Stimulated activated CD8-positive, alpha-beta memory T cell treated with anti-CD3 and anti-CD28 coated beads, Interleukin-15, amount 100 ng/mL, for 48 hours (primary cell): ENCODE measurements around the gene RASA4.
"Not testable (repeated sequence)": the region's sequence is repeated elsewhere in the genome, so short reads cannot be mapped to it uniquely, and the experiment has no call there.

Experiments used
- DNase-seq, 2 donors: peaks; one replicate each; pipeline ENCODE4 v3.0.0-alpha.2; 2020; ENCODE audit warnings: low read depth in 2 of 2

Gene RASA4

DNA sequence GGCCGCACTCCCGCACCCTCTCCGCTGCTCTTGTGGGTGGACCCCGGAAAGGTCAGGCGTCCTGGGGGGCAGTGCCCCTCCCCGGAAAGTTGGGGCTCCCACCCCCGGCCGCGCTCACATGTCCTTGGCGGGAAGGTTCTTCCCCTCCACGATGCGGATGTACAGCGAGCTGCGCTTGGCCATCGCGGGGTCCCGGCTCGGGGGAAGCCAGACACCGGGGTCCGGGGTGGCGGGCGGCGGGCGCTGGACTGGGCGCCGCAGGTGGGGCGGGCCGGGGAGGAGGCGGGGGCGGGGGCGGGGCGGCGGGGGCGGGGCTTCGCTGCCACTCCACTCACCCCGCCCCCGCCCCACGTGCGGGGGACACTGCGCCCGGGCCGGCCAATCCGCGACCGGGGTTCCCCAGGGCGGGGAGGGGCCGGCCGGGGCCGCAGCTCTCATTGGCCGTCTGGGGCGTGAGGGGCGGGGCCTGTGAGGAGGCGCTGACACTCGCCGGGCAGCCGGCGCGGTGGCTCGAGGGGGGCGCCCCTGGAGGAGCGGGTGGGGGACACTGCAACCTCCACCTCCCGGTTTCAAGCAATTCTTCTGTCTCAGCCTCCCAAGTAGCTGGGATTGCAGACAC, at the start of gene RASA4:
Gene RASA4, minus strand, starts transcription at position 250 of the 619 bp plus-strand sequence. Its CDS starts 67 bp downstream, at position 183.
- not testable (repeated sequence) for DNase-seq

DNA sequence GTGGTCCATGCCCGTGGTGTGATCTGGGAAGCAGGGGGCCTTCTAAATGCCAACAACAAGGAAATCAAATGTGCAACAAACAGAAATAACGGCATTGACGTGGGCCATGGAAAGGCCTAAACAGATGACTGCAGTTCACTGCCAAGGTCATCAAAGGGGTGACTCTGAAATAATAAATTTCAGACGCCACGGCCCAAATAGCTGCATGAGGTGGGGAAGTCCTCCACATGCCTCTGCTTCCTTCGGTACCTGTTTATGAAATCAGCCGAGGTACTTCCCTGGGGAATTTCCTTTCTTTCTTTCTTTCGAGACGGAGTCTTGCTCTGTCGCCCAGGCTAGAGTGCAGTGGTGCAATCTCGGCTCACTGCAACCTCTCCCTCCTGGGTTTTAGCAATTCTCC, 48.2 kb upstream of the RASA4 start:
- DNase-seq = not testable (repeated sequence)

DNA sequence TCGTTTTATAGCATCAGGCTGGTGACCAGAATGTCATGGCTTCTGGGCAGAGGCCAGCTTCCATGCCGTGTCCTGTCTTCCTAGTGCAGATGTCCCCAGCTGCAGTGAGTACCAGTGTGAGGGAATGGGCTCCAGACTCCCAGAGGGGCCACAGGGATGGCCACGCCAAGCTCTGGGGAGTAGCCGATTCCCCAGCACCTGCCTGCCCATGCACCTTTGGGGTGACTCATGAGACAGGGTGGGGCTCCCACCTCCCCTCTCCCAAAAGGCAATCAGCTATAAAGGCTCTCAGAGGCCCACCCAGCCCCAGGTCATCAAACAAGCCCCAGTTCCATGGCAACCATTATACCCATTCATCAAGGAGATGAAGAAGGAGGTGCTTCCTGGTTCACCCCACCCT, 33.4 kb upstream of the RASA4 start, which contains the start of gene SPDYE2B:
Gene SPDYE2B, plus strand, starts transcription at position 396 of the 400 bp plus-strand sequence. CDS start 2,030 bp downstream, outside the sequence.
- not testable (repeated sequence) for DNase-seq

- not testable (repeated sequence) for DNase-seq
Observed at GRCh38 chr7:102647813-102648212, 31.3 kb upstream of the RASA4 start.

DNA sequence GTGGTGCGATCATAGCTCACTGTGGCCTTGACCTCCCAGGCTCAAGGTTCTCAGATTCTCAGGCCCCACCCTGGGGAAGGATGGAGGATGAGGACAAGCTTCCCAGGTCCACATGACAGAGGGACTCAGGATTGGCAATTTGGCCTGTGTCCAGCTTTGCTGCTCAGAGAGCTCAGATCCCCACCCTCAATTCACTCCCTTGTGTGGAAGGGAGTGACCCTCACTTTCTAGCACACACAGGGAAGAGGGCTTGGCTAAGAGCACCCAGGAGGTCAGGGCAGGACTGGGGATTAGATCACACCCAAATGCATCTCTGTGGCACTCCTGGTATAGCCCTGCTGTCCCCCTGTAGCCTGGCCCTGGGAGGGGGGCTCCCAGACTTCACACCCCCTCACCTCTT, 26.8 kb upstream of the RASA4 start:
- not testable (repeated sequence) for DNase-seq

GRCh38 chr7:102642691-102643090, 26.1 kb upstream of the RASA4 start, which contains the start of gene UPK3BL1:
Gene UPK3BL1 (minus strand): TSS chr7:102642791. CDS start chr7:102642741, 50 bp downstream.
- not testable (repeated sequence) for DNase-seq

DNA sequence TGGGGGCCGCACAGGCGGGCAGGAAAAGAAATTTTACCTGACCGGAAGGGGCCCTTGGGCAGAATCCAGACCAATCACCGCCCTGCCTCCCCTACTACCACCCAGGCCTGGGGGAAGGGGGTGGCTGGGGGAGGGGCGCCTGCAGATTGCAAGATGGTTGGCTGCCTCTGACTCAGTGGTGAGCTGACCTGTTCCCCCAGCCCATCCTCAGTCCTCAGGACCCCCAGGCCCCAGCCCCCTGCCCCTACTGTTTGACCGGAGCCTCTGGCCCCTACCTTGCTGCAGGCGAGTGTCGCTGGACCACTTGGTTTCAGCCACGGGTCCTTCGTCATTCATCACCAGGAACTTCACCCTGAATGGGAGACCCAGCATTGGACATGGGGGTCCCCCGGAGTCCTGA, 22.3 kb upstream of the RASA4 start:
- DNase-seq = not testable (repeated sequence)

DNA sequence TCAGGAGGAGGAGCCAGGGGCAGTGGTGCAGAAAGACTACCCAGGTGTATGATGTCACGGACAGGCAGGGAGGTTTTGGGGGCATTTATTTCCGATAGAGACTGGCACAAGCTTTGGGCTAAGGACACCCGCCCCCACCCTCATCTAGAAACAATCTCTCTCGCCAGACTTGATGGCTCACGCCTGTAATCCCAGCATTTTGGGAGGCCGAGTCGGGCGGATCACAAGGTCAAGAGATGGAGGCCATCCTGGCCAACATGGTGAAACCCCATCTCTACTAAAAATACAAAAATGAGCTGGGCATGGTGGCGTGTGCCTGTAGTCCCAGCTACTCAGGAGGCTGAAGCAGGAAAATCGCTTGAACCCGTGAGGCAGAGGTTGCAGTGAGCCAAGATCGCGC, 20.4 kb upstream of the RASA4 start:
- DNase-seq = not testable (repeated sequence)

DNA sequence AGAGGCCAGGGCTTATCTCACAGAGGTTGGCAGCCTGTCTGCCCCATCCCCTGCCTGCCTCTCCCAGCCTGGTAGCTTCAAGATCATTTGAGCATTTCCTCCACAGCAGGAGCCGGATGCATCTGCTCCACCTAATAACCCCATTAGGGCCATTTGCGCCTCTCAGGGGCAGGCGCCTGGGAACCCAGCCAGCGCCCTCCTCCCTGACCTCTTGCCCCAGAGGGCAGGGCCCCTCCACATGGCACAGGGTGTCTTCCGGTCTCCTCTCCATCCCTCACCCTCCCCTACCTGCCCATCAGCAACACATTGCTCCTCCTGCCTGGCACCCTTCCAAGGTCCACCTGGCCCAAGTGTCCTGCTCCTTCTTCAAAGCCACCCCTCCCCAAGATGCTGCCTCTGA, 18.8 kb upstream of the RASA4 start:
- DNase-seq = not testable (repeated sequence)

DNA sequence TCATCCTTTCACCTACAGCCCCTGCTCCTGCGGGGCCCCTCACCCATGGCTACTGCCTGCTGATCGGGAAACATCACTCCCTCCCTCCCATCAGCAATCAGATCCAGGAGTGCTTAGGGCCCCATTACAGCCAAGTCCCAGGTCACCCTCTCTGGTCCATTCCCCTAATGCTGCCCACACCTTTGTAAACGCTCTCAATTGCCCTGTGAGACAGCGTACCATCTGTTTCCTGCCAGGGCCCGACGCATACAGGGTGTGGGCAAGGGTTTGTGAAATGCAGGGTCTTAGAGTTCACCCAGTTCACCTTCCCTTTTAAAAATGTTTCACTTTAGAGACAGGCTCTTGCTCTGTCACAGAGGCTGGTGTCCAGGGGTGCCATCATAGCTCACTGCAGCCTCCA, 17.7 kb upstream of the RASA4 start:
- not testable (repeated sequence) for DNase-seq

- DNase-seq = not testable (repeated sequence)
Observed at GRCh38 chr7:102630622-102631021, 14.1 kb upstream of the RASA4 start.

- not testable (repeated sequence) for DNase-seq
Observed at GRCh38 chr7:102627271-102627904, 10.8 kb upstream of the RASA4 start.

GRCh38 chr7:102618122-102618521, 1.6 kb upstream of the RASA4 start:
- not testable (repeated sequence) for DNase-seq

- DNase-seq = not testable (repeated sequence)
Observed at GRCh38 chr7:102615930-102616329, 626 bp downstream of the RASA4 start.

DNA sequence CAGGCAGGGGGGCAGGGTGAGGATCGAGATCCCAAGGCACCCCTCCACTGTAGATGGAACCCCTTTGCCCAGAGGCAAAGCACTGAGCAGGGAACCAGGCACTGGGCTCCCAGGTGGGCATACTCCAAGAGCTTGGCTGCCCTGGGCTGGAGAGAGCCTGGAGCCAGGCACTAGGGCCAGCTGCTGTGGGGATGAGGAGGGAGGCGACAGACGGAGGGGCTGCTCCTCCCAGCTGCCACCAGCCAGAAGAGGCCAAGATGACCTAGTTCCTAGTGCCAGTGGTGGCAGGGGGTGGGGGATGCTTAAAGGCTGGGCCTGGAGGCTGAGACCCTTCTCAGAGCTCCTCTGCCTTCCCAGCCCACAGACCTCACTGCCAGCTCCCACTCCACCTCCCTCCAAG, 1.7 kb downstream of the RASA4 start:
- DNase-seq = not testable (repeated sequence)

DNA sequence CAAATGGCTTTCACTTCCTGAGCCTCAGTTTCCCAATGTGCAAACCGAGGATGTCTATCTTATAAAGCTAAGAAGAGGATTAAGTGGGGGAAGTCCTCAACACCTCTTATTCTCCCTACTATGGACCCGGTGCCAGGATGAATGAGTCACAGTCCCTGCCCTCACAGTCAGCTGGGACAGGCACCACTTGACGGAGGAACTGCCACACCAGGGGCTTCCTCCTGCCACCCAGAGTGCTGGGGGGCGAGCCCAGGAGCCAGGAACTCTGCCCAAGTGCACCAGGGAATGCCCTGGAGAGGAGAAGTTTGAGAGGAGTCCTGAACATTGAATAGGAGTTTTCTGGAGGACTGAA, 2.2 kb downstream of the RASA4 start:
- DNase-seq = not testable (repeated sequence)

GRCh38 chr7:102613575-102614345, 2.8 kb downstream of the RASA4 start:
- DNase-seq = not testable (repeated sequence)

DNA sequence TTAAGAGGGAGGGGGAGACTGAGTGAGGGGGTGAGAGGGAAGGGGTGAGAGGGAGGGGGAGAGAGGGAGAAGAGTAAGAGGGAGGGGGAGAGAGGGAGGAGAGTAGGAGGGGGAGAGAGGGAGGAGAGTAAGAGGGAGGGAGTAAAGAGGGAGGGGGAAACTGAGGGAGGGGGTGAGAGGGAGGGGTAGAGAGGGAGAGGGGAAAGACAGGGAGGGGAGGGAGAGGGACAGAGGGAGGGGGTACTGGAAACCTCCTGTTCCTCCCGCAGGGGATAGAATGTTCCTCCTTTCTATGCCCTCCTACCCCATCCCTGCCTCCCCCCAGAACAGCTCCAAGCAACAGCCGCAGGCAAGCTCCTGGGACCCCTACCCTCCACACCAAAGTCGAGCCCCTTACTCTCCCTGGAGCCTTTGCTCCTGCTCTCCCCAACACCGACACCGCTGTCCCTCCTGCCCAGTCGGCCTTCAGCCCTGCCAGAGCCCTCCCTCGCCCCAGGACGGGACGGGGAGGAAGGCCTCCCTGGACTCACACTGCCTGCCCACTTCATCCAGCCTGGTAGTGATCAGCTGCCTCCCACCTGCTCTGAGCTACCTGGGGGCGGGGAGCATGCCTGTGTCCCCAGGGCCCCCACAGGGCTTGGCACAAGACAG, 4.8 kb downstream of the RASA4 start:
- not testable (repeated sequence) for DNase-seq

DNA sequence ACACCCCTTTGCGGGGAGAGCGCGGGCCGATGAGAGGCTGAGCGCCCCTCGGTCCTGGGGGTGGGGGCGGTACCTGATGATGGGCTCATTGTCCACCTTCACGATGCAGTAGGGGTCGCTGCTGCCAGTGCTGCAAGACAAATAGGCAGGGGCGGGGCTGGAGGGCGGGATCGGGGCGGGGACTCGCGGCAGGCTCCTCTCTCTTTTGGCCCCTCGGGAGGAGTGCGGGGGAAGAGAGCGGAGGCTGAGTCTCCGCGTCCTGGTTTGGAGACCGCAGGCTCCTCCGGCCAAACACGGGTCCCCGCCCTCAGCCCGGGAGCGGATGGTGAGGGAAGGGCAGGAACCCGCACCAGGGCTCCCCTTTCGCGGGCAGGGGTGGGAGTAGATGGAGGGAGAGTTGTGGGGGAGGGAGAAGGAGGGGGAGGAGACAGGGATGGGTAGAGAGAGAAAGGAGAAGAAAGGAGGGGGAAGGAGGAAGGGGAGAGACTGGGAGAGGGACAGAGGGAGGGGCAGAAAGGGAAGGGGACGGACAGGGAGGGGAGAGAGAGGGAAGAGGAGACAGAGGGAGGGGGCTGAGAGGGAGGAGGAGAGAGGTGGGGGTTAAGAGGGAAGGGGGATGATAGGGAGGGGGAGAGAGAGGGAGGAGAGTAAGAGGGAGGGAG, 5.4 kb downstream of the RASA4 start:
- not testable (repeated sequence) for DNase-seq

DNA sequence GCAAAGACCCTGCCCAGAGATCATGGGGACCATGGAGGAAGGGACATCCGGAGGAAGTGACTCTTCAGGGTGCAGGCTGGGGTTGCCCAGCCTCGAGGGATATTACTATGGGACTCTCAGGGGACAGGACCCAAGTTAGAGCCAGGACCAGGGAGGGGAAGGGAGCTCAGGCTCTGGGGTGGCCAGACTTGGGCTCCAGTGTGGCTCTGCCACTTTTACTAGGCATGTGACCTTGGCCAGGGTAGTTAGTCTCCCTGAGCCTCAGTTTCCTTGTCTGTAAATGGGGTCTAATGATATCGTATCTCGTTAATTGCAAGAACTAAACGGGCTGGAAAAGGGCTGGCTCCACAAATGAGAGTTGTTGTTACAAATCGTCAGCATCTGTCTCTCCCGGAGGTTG, 6.1 kb downstream of the RASA4 start:
- not testable (repeated sequence) for DNase-seq

- DNase-seq = not testable (repeated sequence)
Observed at GRCh38 chr7:102609734-102610133, 6.8 kb downstream of the RASA4 start.
